Nephron (organoid): ENCODE results near the gene IL1RAPL1.

Experiments
- H3K27ac Mint-ChIP-seq, 3 experiments: 2 replicates each; pipeline ENCODE4 v1.8.0; 2020; ENCODE audit warnings: mixed read lengths in 3 of 3, mild to moderate bottlenecking in 2 of 3, moderate library complexity in 1 of 3
- H3K27me3 Mint-ChIP-seq: 2 replicates; pipeline ENCODE4 v1.8.0; 2021; ENCODE audit warnings: low read depth, mild to moderate bottlenecking, moderate library complexity, mixed read lengths
- H3K36me3 Mint-ChIP-seq: 2 replicates; pipeline ENCODE4 v1.8.0; 2020; ENCODE audit warnings: low read depth, mixed read lengths
- H3K4me1 Mint-ChIP-seq: 2 replicates; pipeline ENCODE4 v1.8.0; 2020; ENCODE audit warnings: mixed read lengths
- H3K4me3 Mint-ChIP-seq, 3 experiments: 2 replicates each; pipeline ENCODE4 v1.8.0; 2020; ENCODE audit warnings: mild to moderate bottlenecking in 3 of 3, mixed read lengths in 3 of 3, moderate library complexity in 2 of 3
- H3K9me3 Mint-ChIP-seq: 2 replicates; pipeline ENCODE4 v1.8.0; 2020; ENCODE audit warnings: mixed read lengths
- CTCF ChIP-seq, 3 experiments: fragments of 200-600 bp; sonication (generic); IDR thresholded peaks; one replicate each; pipeline ENCODE4 v1.5.0; 2021; ENCODE audit warnings: antibody characterized with exemption in 3 of 3; ENCODE audit not compliant: unreplicated experiment in 3 of 3

IL1RAPL1 gene

DNA sequence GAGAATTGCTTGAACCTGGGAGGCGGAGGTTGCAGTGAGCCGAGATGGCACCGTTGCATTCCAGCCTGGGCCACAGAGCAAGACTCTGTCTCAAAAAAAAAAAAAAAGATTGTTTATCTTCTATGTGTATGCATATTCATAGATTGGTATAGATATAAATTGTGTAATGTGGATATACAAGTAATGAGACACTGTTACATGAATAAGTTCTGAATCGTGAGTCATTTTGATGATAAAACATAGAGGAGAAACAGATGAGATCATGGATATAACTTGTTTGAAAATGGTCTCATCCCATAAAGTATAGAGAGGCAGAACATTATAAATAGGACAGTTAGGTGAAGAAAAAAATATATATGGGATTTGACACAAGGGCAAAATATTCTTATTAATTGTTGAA, 628.0 kb downstream of the IL1RAPL1 start:
- H3K4me3 Mint-ChIP-seq = no peak overlapping the region
- peaks cover 4% of the 10 kb centered on the region for H3K9me3 Mint-ChIP-seq
- no peak overlapping the region for H3K27ac Mint-ChIP-seq
- H3K36me3 Mint-ChIP-seq = no peaks in the 10 kb centered on the region
- no peaks in the 10 kb centered on the region for H3K4me1 Mint-ChIP-seq
- TF ChIP-seq CTCF (IDR thresholded peaks at IDR 0.05; ENCODE audit: unreplicated experiment in 3 of 3) = no peak
- H3K27me3 Mint-ChIP-seq = no peaks in the 10 kb centered on the region

GRCh38 chrX:29225670-29226069, 638.4 kb downstream of the IL1RAPL1 start:
- H3K27me3 Mint-ChIP-seq = no peaks in the 10 kb centered on the region
- H3K9me3 Mint-ChIP-seq = no peaks in the 10 kb centered on the region
- TF ChIP-seq CTCF (IDR thresholded peaks at IDR 0.05; ENCODE audit: unreplicated experiment in 3 of 3) = no peak
- peaks cover 1% of the 10 kb centered on the region for H3K4me1 Mint-ChIP-seq
- no peak overlapping the region for H3K4me3 Mint-ChIP-seq
- H3K36me3 Mint-ChIP-seq = no peaks in the 10 kb centered on the region
- no peak overlapping the region for H3K27ac Mint-ChIP-seq

- H3K36me3 Mint-ChIP-seq = no peaks in the 10 kb centered on the region
- no peaks in the 10 kb centered on the region for H3K9me3 Mint-ChIP-seq
- H3K27me3 Mint-ChIP-seq = no peaks in the 10 kb centered on the region
- H3K27ac Mint-ChIP-seq = no peak overlapping the region
- no peak overlapping the region for H3K4me3 Mint-ChIP-seq
- peaks cover 18% of the 10 kb centered on the region for H3K4me1 Mint-ChIP-seq
- TF ChIP-seq CTCF (IDR thresholded peaks at IDR 0.05; ENCODE audit: unreplicated experiment in 3 of 3) = no peak
Measured at GRCh38 chrX:29229802-29230201, 642.6 kb downstream of the IL1RAPL1 start.

DNA sequence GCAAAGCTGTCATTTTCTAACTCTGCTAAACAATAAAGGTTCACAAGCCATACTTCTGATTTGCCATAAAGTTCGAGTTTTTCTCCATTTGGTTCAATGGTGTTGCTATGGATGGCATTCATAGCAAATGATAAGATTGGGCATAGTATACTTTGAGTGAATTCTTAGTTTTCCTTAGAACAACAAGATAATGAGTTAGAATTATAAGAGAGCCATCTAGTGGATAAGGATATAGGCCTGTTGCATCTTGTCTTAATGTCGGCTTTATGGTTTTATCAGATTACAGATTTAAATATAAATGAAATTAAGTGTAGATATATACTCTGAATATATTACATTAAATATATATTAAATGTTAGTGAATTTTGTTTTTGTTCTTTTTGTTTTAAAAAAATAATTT, 644.6 kb downstream of the IL1RAPL1 start:
- Mint-ChIP-seq H3K27me3 (peaks cover 3% of the 10 kb centered on the region), H3K4me1 (peaks cover 18% of the 10 kb centered on the region), H3K27ac (no peak overlapping the region), H3K36me3 (no peaks in the 10 kb centered on the region), H3K4me3 (no peak overlapping the region), H3K9me3 (no peaks in the 10 kb centered on the region)
- TF ChIP-seq CTCF (IDR thresholded peaks at IDR 0.05; ENCODE audit: unreplicated experiment in 3 of 3) = peak; percentile 32 to 50 (median 46)

GRCh38 chrX:29233592-29234183, 646.4 kb downstream of the IL1RAPL1 start:
- Mint-ChIP-seq H3K4me3 (no peak overlapping the region), H3K27ac (no peak overlapping the region), H3K27me3 (peaks cover 5% of the 10 kb centered on the region), H3K36me3 (no peaks in the 10 kb centered on the region), H3K9me3 (no peaks in the 10 kb centered on the region), H3K4me1 (peaks cover 18% of the 10 kb centered on the region)
- no peak for TF ChIP-seq CTCF (IDR thresholded peaks at IDR 0.05; ENCODE audit: unreplicated experiment in 3 of 3)

DNA sequence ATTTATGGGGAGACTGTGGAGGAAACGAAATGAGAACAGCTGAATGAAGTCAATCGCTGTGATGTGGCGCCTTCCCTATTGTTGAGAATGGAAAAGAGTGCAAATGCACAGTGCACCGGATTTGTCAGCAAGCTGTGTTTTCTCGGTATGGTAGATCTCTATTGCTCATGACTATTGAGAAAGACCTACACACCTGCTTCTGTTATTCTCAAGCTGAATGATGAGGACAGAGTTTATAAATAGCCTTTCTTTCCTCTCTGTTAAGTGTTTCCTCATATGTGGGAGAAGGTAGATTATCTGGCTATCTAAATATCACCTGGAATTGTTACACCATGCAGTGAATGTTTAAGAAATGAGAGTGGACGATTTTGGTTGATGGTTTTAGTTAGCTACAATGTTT, 650.7 kb downstream of the IL1RAPL1 start:
- no peak overlapping the region for H3K27ac Mint-ChIP-seq
- H3K4me3 Mint-ChIP-seq = no peak overlapping the region
- H3K9me3 Mint-ChIP-seq = no peaks in the 10 kb centered on the region
- no peak for TF ChIP-seq CTCF (IDR thresholded peaks at IDR 0.05; ENCODE audit: unreplicated experiment in 3 of 3)
- peaks cover 5% of the 10 kb centered on the region for H3K4me1 Mint-ChIP-seq
- H3K36me3 Mint-ChIP-seq = no peaks in the 10 kb centered on the region
- peaks cover 5% of the 10 kb centered on the region for H3K27me3 Mint-ChIP-seq
